Astrocyte (in vitro differentiated cells and primary cell): ENCODE measurements around the gene UBE2G2. TPM values are rescaled to one million over a fixed set of nuclear protein-coding genes. Genes with fewer than 3 reads are reported as not detected.

Experiments
- DNase-seq: peaks from one replicate; pipeline ENCODE4 v3.0.0-alpha.2; 2010; ENCODE audit warnings: low read depth
- FAIRE-seq: peaks from 2 replicates; lab custom pipeline; 2011; peaks lifted over from hg19 to GRCh38; lab: Jason Lieb, UNC
- H2AFZ ChIP-seq: 2 replicates; pipeline ENCODE4 v1.6.0; 2012; ENCODE audit warnings: low read depth, low read length, inconsistent platforms
- H3K27ac ChIP-seq: 2 replicates; pipeline ENCODE4 v1.5.1; 2011; ENCODE audit warnings: low read depth, low read length, inconsistent platforms
- H3K27me3 ChIP-seq: 2 replicates; pipeline ENCODE4 v1.6.0; 2011; ENCODE audit warnings: low read length, inconsistent platforms; ENCODE audit not compliant: insufficient read depth
- H3K36me3 ChIP-seq: 2 replicates; pipeline ENCODE4 v1.5.1; 2011; ENCODE audit warnings: low read length, inconsistent platforms; ENCODE audit not compliant: insufficient read depth
- H3K4me1 ChIP-seq: 2 replicates; pipeline ENCODE4 v1.5.1; 2011; ENCODE audit warnings: low read length, inconsistent platforms; ENCODE audit not compliant: insufficient read depth
- H3K4me2 ChIP-seq: 2 replicates; pipeline ENCODE4 v1.6.0; 2012; ENCODE audit warnings: low read length, inconsistent platforms
- H3K4me3 ChIP-seq: 2 replicates; pipeline ENCODE4 v1.5.1; 2011; ENCODE audit warnings: low read depth, mild to moderate bottlenecking, low read length, inconsistent platforms; ENCODE audit not compliant: insufficient read depth
- H3K79me2 ChIP-seq: 2 replicates; pipeline ENCODE4 v1.6.0; 2012; ENCODE audit warnings: mild to moderate bottlenecking, low read length, inconsistent platforms; ENCODE audit not compliant: insufficient read depth
- H3K9ac ChIP-seq: 2 replicates; pipeline ENCODE4 v1.6.0; 2012; ENCODE audit warnings: mild to moderate bottlenecking, low read length, inconsistent platforms
- H3K9me3 ChIP-seq: 2 replicates; pipeline ENCODE4 v1.5.1; 2012; ENCODE audit warnings: low read depth, mild to moderate bottlenecking, low read length, inconsistent platforms; ENCODE audit not compliant: insufficient read depth
- H4K20me1 ChIP-seq: 2 replicates; pipeline ENCODE4 v1.6.0; 2012; ENCODE audit warnings: low read length, inconsistent platforms; ENCODE audit not compliant: insufficient read depth
- H3K27ac Mint-ChIP-seq: one replicate; pipeline ENCODE4 v1.8.0; 2021; ENCODE audit warnings: mild to moderate bottlenecking, mixed read lengths; ENCODE audit not compliant: unreplicated experiment
- H3K27me3 Mint-ChIP-seq: one replicate; pipeline ENCODE4 v1.8.0; 2021; ENCODE audit warnings: low read depth, mixed read lengths; ENCODE audit not compliant: unreplicated experiment
- H3K36me3 Mint-ChIP-seq: one replicate; pipeline ENCODE4 v1.8.0; 2021; ENCODE audit warnings: low read depth, mixed read lengths; ENCODE audit not compliant: unreplicated experiment
- H3K4me1 Mint-ChIP-seq: one replicate; pipeline ENCODE4 v1.8.0; 2021; ENCODE audit warnings: low read depth, mixed read lengths; ENCODE audit not compliant: unreplicated experiment
- H3K4me3 Mint-ChIP-seq: one replicate; pipeline ENCODE4 v1.8.0; 2021; ENCODE audit warnings: mild to moderate bottlenecking, moderate library complexity, mixed read lengths; ENCODE audit not compliant: unreplicated experiment
- H3K9me3 Mint-ChIP-seq: one replicate; pipeline ENCODE4 v1.8.0; 2021; ENCODE audit warnings: mild to moderate bottlenecking, mixed read lengths; ENCODE audit not compliant: unreplicated experiment
- EZH2 ChIP-seq: IDR thresholded peaks from 2 replicates; pipeline ENCODE4 v1.6.1; 2012; ENCODE audit warnings: mild to moderate bottlenecking, low read length, inconsistent platforms; ENCODE audit not compliant: insufficient read depth
- total RNA-seq: library from RNA; stranded (reverse); gene quantifications from 2 replicates; pipeline ENCODE4 v1.2.1, GENCODE V29; 2021
- TF ChIP-seq, protein P1 (sequence below): IDR thresholded peaks from 2 replicates; pipeline ENCODE4 v1.5.1; 2011; ENCODE audit warnings: low read depth, mild to moderate bottlenecking, inconsistent platforms, low read length, moderate library complexity; ENCODE audit not compliant: insufficient read depth

The UBE2G2 gene
- total RNA-seq, 1 donor from 2014 or later: 74.5 TPM

DNA sequence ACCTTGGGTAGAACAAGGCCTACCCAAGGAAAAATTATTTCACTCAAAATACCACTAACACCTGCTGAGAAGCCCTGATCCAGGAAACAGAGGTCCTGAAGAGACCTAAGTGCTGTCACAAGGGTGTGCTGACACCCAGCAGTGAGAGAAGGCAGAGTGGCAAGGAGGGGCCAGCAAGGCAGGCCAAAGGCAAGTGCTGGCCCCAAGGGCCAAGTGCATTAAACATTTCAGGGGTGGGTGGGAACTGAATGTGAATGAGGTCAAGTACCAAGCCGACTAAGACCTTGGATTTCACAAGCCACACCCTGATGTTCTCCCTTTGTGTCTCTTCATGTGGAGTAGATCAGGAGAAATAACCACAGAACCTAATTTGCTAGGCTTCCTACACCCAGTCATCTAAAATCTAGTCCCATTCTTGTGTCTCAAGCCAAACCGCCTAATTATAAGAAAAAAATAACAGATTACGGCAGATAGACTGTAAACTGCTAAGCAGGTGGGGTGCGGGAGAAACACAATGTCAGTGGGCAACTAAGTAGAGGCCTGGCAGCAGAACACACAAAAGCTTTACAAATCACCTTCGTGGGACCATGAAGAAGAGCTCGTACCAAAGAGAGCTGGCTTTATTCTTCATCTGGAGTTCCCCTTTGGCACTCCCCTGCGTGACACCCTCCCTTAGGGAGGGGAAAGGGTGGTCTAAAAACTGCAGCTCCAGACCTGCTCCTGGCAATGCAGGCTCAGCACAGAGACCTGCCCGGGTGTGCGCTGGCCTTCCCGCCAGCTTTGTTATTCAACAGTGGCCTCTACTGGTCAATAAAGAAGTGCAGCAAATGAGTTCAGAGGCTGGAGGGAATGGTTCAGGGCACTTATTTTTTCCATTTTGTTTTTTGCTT, 8.7 kb downstream of the UBE2G2 start:
- Mint-ChIP-seq H3K4me1 (peaks cover 7% of the 10 kb centered on the region), H3K36me3 (peaks cover 17% of the 10 kb centered on the region), H3K27ac (no peak overlapping the region), H3K27me3 (no peaks in the 10 kb centered on the region), H3K9me3 (no peaks in the 10 kb centered on the region), H3K4me3 (no peak overlapping the region)
- H3K4me2 ChIP-seq: no peak overlapping the region
- H3K79me2 ChIP-seq: peaks cover 92% of the 10 kb centered on the region
- peaks cover 79% of the 10 kb centered on the region for H4K20me1 ChIP-seq
- FAIRE-seq: no peak
- no peak overlapping the region for H2AFZ ChIP-seq
- H3K9me3 ChIP-seq: no peaks in the 10 kb centered on the region
- no peaks in the 10 kb centered on the region for H3K36me3 ChIP-seq
- TF ChIP-seq, protein P1, sequence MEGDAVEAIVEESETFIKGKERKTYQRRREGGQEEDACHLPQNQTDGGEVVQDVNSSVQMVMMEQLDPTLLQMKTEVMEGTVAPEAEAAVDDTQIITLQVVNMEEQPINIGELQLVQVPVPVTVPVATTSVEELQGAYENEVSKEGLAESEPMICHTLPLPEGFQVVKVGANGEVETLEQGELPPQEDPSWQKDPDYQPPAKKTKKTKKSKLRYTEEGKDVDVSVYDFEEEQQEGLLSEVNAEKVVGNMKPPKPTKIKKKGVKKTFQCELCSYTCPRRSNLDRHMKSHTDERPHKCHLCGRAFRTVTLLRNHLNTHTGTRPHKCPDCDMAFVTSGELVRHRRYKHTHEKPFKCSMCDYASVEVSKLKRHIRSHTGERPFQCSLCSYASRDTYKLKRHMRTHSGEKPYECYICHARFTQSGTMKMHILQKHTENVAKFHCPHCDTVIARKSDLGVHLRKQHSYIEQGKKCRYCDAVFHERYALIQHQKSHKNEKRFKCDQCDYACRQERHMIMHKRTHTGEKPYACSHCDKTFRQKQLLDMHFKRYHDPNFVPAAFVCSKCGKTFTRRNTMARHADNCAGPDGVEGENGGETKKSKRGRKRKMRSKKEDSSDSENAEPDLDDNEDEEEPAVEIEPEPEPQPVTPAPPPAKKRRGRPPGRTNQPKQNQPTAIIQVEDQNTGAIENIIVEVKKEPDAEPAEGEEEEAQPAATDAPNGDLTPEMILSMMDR: peak; percentile 81
- no peak for TF ChIP-seq EZH2
- no peak overlapping the region for H3K27ac ChIP-seq
- DNase-seq: peak; percentile 10
- H3K4me3 ChIP-seq: no peak overlapping the region
- H3K4me1 ChIP-seq: no peaks in the 10 kb centered on the region
- H3K27me3 ChIP-seq: no peaks in the 10 kb centered on the region
- no peak overlapping the region for H3K9ac ChIP-seq

DNA sequence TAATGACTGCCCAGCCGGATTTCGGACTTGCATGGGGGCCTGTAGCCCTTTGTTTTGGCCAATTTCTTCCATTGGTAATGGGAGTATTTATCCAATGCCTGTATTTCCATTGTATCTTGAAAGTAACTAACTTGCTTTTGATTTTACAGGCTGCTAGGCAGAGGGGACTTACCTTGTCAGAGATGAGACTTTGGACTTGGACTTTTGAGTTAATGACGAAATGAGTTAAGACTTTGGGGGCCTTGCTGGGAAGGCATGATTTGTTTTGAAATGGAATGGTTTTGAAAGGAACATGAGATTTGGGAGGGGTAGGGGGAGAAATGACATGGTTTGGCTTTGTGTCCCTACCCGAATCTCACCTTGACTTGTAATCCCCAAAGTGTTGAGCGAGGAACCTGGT, 9.6 kb downstream of the UBE2G2 start:
- Mint-ChIP-seq H3K4me1 (peaks cover 7% of the 10 kb centered on the region), H3K27ac (no peak overlapping the region), H3K36me3 (peaks cover 16% of the 10 kb centered on the region), H3K27me3 (no peaks in the 10 kb centered on the region), H3K9me3 (no peaks in the 10 kb centered on the region), H3K4me3 (no peak overlapping the region)
- no peak for TF ChIP-seq EZH2
- TF ChIP-seq, protein P1: no peak
- Histone ChIP-seq H2AFZ (no peak overlapping the region), H4K20me1 (peaks cover 80% of the 10 kb centered on the region), H3K4me1 (no peaks in the 10 kb centered on the region), H3K4me3 (no peak overlapping the region), H3K27me3 (no peaks in the 10 kb centered on the region), H3K27ac (no peak overlapping the region), H3K4me2 (no peak overlapping the region), H3K79me2 (peaks cover 94% of the 10 kb centered on the region), H3K9ac (no peak overlapping the region), H3K36me3 (peaks cover 6% of the 10 kb centered on the region), H3K9me3 (no peaks in the 10 kb centered on the region)
- no peak for DNase-seq
- FAIRE-seq: no peak

DNA sequence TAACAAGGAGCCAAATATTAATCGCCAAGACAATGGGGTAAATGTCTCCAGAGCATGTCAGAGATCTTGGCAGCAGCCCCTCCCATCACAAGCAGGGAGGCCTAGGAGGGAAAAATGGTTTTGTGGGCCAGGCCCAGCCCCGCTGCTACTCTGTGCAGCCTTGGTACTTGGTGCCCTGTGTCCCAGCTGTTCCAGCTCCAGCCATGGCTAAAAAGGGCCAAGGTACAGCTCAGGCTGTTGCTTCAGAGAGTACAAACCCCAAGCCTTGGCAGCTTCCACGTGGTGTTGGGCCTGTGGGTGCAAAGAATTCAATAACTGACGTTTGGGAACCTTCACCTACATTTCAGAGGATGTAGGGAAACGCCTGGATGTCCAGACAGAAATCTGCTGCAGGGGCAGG, 10.4 kb downstream of the UBE2G2 start:
- H3K4me3 ChIP-seq: no peak overlapping the region
- Mint-ChIP-seq H3K4me1 (peaks cover 7% of the 10 kb centered on the region), H3K27me3 (no peaks in the 10 kb centered on the region), H3K9me3 (no peaks in the 10 kb centered on the region), H3K27ac (no peak overlapping the region), H3K4me3 (no peak overlapping the region), H3K36me3 (peaks cover 14% of the 10 kb centered on the region)
- no peak overlapping the region for H3K4me2 ChIP-seq
- FAIRE-seq: no peak
- H3K27ac ChIP-seq: no peak overlapping the region
- H3K27me3 ChIP-seq: no peaks in the 10 kb centered on the region
- no peaks in the 10 kb centered on the region for H3K9me3 ChIP-seq
- peaks cover 6% of the 10 kb centered on the region for H3K36me3 ChIP-seq
- H3K79me2 ChIP-seq: peaks cover 93% of the 10 kb centered on the region
- TF ChIP-seq, protein P1: no peak
- TF ChIP-seq EZH2: no peak
- no peak for DNase-seq
- no peaks in the 10 kb centered on the region for H3K4me1 ChIP-seq
- H3K9ac ChIP-seq: no peak overlapping the region
- peaks cover 80% of the 10 kb centered on the region for H4K20me1 ChIP-seq
- no peak overlapping the region for H2AFZ ChIP-seq
